ENCODE data around the gene PLCB4.
"Not testable (repeated sequence)": the region's sequence is repeated elsewhere in the genome, so short reads cannot be mapped to it uniquely, and the experiment has no call there.

DNA sequence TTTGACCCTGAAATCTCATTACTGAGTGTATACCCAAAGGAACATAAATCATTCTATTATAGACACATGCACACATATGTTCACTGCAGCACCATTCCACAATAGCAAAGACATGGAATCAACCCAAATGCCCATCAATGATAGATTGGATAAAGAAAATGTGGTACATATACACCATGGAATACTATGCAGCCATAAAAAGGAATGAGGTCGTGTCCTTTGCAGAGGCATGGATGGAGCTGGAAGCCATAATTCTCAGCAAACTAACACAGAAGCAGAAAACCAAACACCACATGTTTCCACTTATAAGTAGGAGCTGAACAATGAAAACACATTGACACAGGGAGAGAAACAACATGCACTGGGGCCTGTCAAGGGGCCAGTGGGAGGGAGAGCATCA is 21.0 kb upstream of the PLCB4 start:
- TF ChIP-seq, protein P1, sequence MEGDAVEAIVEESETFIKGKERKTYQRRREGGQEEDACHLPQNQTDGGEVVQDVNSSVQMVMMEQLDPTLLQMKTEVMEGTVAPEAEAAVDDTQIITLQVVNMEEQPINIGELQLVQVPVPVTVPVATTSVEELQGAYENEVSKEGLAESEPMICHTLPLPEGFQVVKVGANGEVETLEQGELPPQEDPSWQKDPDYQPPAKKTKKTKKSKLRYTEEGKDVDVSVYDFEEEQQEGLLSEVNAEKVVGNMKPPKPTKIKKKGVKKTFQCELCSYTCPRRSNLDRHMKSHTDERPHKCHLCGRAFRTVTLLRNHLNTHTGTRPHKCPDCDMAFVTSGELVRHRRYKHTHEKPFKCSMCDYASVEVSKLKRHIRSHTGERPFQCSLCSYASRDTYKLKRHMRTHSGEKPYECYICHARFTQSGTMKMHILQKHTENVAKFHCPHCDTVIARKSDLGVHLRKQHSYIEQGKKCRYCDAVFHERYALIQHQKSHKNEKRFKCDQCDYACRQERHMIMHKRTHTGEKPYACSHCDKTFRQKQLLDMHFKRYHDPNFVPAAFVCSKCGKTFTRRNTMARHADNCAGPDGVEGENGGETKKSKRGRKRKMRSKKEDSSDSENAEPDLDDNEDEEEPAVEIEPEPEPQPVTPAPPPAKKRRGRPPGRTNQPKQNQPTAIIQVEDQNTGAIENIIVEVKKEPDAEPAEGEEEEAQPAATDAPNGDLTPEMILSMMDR (IDR thresholded peaks at IDR 0.05 in 4 of 5, conservative IDR thresholded peaks at IDR 0.05 in 1 of 5), result not testable (repeated sequence)
- TF ChIP-seq POLR2A (IDR thresholded peaks at IDR 0.05), result not testable (repeated sequence)

All from gastrocnemius medialis (tissue), 4 donors.